T1000 (cell line): ENCODE results near the gene MGRN1.

Experiments
- DNase-seq: peaks from one replicate; lab custom pipeline; 2025; ENCODE audit warnings: mixed read lengths; lab: John Stamatoyannopoulos, UW

Gene MGRN1

GRCh38 chr16:4699046-4699556, 74.5 kb downstream of the MGRN1 start:
- DNase-seq: no peak

GRCh38 chr16:4700380-4700996, 75.9 kb downstream of the MGRN1 start:
- no peak for DNase-seq

DNA sequence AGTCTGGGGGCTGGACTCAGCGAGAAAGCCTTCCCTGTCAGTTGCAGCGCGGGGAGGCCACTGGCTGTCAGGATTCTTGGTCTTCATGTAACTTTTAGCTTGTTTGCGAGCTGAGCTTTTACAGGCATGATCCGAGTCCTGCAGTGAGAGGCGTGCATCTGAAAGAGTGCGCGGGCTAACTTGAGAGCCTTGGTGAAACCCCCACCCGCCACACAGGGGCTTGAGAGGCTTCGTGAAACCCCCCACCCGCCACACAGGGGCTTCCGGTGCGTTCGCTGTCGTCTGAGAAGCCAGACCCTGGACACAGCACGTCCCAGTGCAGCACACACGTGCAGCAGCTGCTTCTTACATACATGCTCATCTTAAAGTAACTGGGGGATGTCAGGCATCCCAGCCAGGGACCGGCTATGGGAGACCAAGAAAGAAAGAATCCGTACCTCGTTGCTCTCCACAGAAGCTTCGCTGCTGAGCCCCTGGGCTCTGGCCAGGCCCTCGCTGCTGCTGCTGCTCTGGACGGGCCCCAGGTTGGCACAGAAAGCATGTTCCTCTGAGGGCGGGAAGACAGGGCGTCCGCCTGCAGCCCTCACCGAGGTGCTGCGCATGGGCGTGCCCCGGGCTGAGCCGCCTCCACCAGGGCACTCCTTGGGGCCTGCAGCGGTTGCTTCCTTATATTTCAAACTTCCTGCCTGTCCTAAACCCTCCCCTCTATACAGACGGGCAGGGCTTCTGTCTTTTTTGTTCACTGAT, 76.5 kb downstream of the MGRN1 start:
- DNase-seq: no peak

DNA sequence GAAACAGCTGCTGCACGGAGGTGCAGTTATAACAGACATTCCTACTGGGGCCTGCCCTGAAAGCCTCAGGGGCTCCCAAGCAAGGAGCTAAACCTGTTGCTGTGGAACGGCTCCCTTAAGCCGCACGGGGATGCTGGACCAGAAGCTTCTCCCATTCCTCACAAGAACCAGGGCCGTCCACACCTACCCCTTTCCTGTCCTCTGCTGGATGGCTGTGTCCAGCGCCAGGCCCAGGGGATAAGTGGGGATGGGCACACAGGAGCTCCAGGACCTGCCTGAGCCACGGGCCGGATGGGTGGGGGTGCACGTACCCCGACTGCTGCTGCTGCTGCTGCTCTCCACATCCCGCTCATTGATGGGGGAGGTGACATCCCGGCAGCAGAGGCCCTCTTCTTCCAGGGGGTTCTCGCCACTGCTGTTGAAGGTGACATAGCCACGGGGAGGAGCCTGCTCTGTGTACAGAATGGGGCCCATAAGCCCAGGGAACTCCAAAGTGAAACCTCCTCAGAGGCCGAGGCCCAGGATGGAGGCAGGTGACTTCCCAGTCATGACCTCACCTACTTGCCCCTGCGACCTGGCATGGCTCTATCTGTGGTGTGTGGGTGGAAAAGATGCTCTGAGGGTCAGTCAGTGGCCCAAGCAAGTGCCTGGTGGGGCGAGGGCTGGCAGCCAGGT, 77.3 kb downstream of the MGRN1 start:
- DNase-seq: no peak

GRCh38 chr16:4702466-4702808, 77.8 kb downstream of the MGRN1 start:
- DNase-seq: no peak

DNA sequence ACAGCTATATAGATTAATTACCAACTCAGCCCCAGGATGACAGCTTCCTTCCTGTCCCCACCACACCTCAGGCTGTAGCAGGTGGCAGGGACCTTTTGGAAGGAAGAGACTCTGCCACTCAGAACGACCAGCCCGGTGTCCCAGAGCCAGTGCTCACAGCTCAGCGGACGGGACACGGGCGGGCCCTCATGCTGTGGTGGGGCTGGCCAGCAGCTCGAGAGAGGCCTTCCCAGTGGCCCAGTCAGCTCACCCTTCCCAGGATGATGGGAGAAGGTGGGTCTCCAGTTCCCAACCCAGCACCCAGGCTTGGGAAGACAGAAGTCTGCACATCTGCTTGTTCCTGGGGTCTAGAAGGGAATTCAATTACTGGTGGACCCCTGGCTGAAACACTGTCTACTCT, 79.3 kb downstream of the MGRN1 start:
- no peak for DNase-seq

- no peak for DNase-seq
Measured at GRCh38 chr16:4704491-4704890, 79.9 kb downstream of the MGRN1 start.

DNA sequence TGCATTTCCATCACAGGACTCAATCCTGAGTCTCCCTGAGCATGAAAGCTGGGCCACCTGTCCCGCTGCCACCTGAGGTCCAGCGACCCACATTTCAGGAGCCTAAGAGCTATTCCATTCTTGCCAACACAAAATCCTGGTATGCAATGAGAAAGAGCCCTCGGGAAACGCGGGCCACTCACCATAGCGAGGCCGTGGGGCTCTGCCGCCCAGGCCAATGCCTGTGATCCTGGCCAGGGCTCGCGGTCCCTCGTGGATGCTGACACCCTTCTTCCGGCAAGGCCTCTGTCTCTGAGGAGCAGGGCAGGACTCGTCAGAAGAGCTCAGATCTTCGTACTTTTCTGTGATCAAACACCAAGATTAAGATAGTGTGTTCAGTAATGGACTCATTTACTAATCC, 80.3 kb downstream of the MGRN1 start:
- DNase-seq: no peak

DNA sequence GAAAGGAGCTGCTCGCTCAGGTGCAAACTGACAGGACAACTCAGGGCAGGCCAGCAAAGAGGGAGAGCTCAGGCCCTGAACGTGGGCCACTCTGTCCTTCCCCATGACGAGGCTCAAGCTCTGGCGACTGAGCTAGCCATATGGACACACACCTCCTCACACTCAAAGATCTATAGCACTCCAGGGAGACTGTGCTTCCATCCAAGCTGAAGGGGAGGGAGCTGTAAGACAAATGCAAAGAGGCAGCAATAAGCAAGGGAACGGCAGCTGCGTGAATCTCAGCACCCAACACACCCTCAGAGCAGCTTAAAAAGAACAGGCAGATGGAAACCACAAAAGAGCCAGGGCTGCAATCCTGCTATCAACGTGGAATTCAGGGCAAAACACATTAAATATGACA, 82.2 kb downstream of the MGRN1 start:
- DNase-seq: no peak

DNA sequence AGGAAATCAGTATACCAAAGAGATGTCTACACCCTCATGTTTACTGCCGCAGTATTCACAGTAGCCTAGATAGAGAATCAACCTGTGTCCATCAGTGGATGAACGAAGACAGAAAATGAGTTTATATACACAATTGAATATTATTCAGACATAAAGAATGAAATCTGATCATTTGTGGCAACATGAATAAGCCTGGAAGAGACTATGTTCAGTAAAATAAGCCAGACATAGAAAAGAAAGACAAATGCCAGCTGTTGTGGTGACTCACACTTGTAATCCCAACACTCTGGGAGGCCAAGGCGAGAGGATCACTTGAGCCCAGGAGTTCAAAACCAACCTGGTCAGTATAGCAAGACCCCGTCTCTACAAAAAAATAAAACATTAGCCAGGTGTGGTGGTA, 84.9 kb downstream of the MGRN1 start:
- no peak for DNase-seq

- no peak for DNase-seq
Measured at GRCh38 chr16:4713663-4714501, 89.3 kb downstream of the MGRN1 start.

GRCh38 chr16:4714996-4715395, 90.4 kb downstream of the MGRN1 start:
- DNase-seq: no peak

DNA sequence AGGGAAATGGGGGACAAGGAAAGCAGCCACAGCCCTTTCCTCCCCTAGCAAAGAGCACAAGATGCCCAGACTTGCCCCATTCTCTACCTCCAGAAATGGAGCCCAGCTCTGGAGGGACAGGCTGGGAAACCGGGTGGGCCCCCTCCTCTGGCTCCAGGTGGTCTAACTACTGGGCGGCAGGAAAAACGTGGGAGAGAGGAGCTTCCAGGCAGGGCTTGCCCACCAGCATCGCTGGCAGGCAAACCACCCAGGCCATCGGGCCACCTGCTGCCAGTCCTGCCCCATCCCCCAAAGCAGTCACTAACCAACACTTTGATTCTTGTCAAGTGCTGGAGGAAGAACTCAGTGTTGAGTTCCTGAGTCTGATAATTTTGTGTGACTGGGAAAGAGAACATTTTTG, 93.8 kb downstream of the MGRN1 start:
- no peak for DNase-seq

DNA sequence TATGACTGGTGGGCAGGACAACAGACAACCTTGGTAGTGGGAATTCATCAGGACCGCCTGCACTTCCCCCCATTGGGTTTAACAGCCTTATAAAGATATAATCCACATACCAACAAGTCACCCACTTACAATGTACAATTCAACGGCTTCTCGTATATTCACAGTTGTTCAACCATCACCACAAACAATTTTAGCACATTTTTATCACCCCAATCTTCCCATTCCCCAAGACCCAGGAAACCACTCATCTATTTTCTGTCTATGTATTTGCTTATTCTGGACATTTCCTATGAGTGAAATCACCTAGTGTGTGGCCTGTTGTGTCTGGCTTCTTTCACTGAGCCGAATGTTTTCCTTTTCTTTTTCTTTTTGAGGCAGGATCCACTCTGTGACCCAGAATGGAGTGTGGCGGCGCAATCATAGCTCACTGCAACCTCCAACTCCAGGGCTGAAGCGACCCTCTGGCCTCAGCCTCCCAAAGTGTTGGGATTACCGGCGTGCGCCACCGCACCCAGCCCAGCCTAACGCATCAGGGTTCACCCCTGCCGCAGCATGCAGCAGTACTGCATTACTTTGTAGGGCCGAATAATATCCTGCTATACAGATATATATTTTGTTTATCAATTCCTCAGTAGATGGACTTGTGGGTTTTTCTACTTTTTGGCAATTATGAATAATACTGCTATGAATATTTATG, 98.6 kb downstream of the MGRN1 start:
- DNase-seq: no peak

DNA sequence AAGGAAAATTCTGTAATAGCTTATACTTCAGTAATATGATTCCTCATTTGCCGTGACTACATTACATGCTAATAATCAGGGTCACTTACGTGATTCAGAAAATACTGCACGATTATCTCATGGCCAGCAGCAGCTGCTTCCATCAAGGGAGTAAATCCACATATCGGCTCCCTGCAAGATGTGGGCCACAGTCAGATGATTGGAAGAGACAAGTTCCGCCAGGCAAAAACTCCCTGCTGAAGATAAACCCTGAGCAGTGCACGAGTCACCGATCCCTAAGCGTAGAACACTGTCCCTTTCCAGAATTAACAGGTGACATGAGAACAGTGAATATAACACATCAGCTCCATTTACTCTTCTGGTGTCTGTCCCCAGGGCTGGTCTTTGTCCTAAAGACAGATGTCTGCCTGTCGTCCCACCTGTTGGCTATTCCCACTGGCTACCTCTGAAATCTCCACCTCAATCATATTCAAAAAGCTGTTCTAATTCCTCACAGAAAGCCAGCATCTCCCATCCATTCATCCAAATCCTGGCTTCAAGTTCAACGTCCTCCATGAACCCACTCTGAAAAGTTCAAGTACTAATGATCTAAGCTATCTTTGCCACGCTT, 100.1 kb downstream of the MGRN1 start:
- DNase-seq: no peak

DNA sequence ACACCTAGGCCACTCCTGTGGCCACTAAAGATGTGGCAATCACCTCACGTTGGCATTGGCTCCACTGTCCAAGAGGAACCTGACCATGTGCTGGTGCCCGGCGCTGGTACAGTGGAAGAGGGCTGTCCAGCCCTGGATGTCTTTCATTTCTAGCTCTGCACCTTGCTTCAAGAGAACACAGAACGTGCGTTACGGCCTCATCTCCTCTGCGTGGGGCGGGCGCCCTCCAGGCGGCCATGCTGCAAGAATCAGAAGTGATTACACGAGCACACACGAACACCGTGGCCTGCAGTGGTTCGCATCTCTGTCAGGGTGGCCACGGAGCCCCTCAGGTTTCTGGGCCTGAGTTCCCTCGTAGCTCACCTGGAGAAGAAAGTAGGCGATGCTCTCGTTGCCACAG, 102.0 kb downstream of the MGRN1 start:
- DNase-seq: no peak

GRCh38 chr16:4728676-4729075, 104.0 kb downstream of the MGRN1 start:
- DNase-seq: no peak

- no peak for DNase-seq
Measured at GRCh38 chr16:4729876-4730275, 105.2 kb downstream of the MGRN1 start.

DNA sequence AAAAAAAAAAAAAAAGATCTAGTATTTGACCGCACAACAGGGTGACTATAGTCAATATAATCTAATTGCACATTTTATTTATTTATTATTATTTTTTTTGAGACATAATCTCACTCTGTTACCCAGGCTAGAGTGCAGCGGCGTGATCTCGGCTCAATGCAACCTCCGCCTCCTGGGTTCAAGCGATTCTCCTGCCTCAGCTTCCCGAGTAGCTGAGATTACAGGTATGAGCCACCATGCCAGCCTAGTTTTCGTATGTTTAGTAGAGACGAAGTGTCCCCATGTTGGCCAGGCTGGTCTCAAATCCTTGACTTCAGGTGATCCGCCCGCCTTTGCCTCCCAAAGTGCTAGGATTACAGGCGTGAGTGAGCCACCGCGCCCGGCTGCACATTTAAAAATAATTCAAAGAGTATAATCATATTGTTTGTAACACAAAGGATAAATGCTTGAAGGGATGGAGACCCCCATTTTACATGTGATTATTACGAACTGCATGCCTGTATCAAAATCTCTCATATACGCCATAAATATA, 108.7 kb downstream of the MGRN1 start:
- DNase-seq: no peak

DNA sequence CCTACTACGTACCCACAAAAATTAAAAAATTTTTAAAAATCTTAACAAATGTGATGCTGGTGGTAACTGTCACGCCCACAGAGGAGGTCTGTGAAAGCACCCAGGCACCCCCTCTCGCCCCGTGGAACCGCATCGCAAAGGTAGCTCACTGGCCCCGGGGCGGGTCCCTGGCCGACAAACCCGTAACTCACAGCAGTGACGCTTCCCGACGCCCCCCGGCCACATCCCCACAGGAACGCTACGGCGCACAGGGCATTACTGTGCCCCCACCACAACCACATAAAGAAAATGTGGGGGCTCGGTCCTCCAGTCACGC, 109.1 kb downstream of the MGRN1 start:
- DNase-seq: no peak

GRCh38 chr16:4734063-4734729, 109.6 kb downstream of the MGRN1 start, which contains the start of the genes ANKS3 and DNAAF8:
Gene ANKS3, minus strand, starts transcription at chr16:4734271. Its CDS starts 4,122 bp downstream, at chr16:4730149.
Gene DNAAF8, plus strand, starts transcription at chr16:4734537. Its CDS starts 1,978 bp downstream, at chr16:4736515.
- peak; percentile 92 for DNase-seq
